Sigmoid colon (tissue), 7 donors: ENCODE data around the gene NOSIP. TPM values are rescaled to one million over a fixed set of nuclear protein-coding genes. Genes with fewer than 3 reads are reported as not detected.
A peak's percentile ranks its signal among the peaks of the same experiment; 100 is the strongest.

Experiments used
- DNase-seq: peaks from one replicate; pipeline ENCODE4 v3.0.0-alpha.2; 2019
- H3K27ac ChIP-seq, 4 donors: fragments of 200-600 bp; sonication (generic); one replicate each; pipeline ENCODE4 v1.5.1; 2016 to 2019; ENCODE audit warnings: mild to moderate bottlenecking in 1 of 4
- H3K27me3 ChIP-seq, 3 donors: fragments of 200-600 bp; sonication (generic); one replicate each; pipeline ENCODE4 v1.5.1; 2019; ENCODE audit warnings: mild to moderate bottlenecking in 1 of 3
- H3K36me3 ChIP-seq, 4 donors: fragments of 200-600 bp; sonication (generic); one replicate each; pipeline ENCODE4 v1.5.1; 2016 to 2019
- H3K4me1 ChIP-seq, 4 donors: fragments of 200-600 bp; sonication (generic); one replicate each; pipeline ENCODE4 v1.5.1; 2017 to 2019
- H3K4me3 ChIP-seq, 4 donors: fragments of 200-600 bp; sonication (generic); one replicate each; pipeline ENCODE4 v1.5.1; 2017 to 2019; ENCODE audit warnings: mild to moderate bottlenecking in 2 of 4, moderate library complexity in 1 of 4
- H3K9me3 ChIP-seq, 4 donors: fragments of 200-600 bp in 3 of 4; sonication (generic) in 3 of 4; one replicate each; pipeline versions ENCODE4 v1.5.1 to v1.6.1; 2013 to 2019
- EP300 ChIP-seq, 4 donors: sonication (generic); formaldehyde crosslinking; IDR thresholded peaks; one replicate each; pipeline ENCODE4 v1.6.1; 2017; ENCODE audit warnings: antibody characterized with exemption in 4 of 4
- POLR2A ChIP-seq, 2 donors: fragments of 450-650 bp; IDR thresholded peaks; one replicate each; pipeline ENCODE4 v1.6.1; 2016; ENCODE audit warnings: antibody characterized with exemption in 2 of 2, mild to moderate bottlenecking in 2 of 2, moderate library complexity in 2 of 2
- POLR2AphosphoS5 ChIP-seq, 4 donors: sonication (generic); formaldehyde crosslinking; IDR thresholded peaks; one replicate each; pipeline ENCODE4 v1.6.1; 2017; ENCODE audit warnings: antibody characterized with exemption in 4 of 4
- WGBS, 2 donors: extraction: QIAGEN DNeasy Blood & Tissue Kit; methylation state at CpG; one replicate each; pipeline ENCODE4 v1.1.7; 2013; 5-methylcytosine and 5-hydroxymethylcytosine counted together
- intact Hi-C: fragments of 100-400 bp; cut with DNase I; formaldehyde crosslinking; loops from one replicate; pipeline ENCODE4 v1.15.1; 2023
- polyA plus RNA-seq, 3 donors: library from polyadenylated mRNA; stranded (reverse); fragments of 200-250 nt; gene quantifications; one replicate each; pipeline ENCODE4 v1.2.3, GENCODE V29; 2013
- total RNA-seq, 4 donors: library from RNA; depleted of rRNA; stranded (reverse); fragments of >200 nt; gene quantifications; one replicate each; pipeline ENCODE4 v1.1.0, GENCODE V29; 2016
- TF ChIP-seq, protein P1 (sequence below), 4 experiments: fragments of 450-650 bp in 3 of 4; fragments of 200-600 bp in 1 of 4; IDR thresholded peaks; one replicate each; pipeline ENCODE4 v1.5.1; 2016 to 2019; ENCODE audit warnings: antibody characterized with exemption in 4 of 4, mild to moderate bottlenecking in 3 of 4, moderate library complexity in 2 of 4
- donor health status: healthy with polysubstance abuse.
- donor health status: Bipolar disorder and iron deficiency.
- donor health status: healthy.

Gene NOSIP
- total and polyA plus RNA-seq, 7 donors: 47.6 to 123 (median 67.8) TPM

DNA sequence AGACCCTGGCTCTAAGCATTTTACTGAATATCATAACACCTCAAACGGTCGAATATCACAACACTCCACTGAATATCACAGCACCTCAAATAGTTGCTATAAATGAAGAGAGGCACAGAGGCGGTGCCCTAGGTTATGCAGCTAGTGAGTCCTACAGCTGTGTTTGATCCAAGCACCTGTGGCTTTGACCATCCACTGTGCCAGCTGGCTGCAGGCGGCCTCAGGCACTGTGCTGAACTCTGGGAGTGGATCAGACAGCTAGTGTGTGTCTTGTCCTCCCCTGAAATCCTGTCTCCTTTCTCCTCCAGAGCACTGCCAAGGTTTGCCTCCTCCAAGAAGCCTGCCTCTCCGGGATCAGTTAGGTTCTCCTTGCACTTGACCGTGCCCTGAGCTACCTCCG is 7.3 kb downstream of the NOSIP start:
- H3K27ac ChIP-seq: no peak overlapping the region
- no peak for TF ChIP-seq POLR2AphosphoS5 (IDR thresholded peaks at IDR 0.05)
- TF ChIP-seq, protein P1, sequence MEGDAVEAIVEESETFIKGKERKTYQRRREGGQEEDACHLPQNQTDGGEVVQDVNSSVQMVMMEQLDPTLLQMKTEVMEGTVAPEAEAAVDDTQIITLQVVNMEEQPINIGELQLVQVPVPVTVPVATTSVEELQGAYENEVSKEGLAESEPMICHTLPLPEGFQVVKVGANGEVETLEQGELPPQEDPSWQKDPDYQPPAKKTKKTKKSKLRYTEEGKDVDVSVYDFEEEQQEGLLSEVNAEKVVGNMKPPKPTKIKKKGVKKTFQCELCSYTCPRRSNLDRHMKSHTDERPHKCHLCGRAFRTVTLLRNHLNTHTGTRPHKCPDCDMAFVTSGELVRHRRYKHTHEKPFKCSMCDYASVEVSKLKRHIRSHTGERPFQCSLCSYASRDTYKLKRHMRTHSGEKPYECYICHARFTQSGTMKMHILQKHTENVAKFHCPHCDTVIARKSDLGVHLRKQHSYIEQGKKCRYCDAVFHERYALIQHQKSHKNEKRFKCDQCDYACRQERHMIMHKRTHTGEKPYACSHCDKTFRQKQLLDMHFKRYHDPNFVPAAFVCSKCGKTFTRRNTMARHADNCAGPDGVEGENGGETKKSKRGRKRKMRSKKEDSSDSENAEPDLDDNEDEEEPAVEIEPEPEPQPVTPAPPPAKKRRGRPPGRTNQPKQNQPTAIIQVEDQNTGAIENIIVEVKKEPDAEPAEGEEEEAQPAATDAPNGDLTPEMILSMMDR (IDR thresholded peaks at IDR 0.05): no peak
- no peak for TF ChIP-seq EP300 (IDR thresholded peaks at IDR 0.05)
- no peak for TF ChIP-seq POLR2A (IDR thresholded peaks at IDR 0.05)
- no peaks in the 10 kb centered on the region for H3K27me3 ChIP-seq
- H3K4me1 ChIP-seq: peaks cover 0 to 13% (median 9%) of the 10 kb centered on the region in 4 donors
- H3K36me3 ChIP-seq: peaks cover 0 to 27% (median 10%) of the 10 kb centered on the region in 4 donors
- no peak for DNase-seq
- no peak overlapping the region for H3K4me3 ChIP-seq
- 89 to 90% methylated on average over 7 of the region's 7 CpGs for WGBS, 2 donors
- no peaks in the 10 kb centered on the region for H3K9me3 ChIP-seq
- intact Hi-C loops: no loop called here

DNA sequence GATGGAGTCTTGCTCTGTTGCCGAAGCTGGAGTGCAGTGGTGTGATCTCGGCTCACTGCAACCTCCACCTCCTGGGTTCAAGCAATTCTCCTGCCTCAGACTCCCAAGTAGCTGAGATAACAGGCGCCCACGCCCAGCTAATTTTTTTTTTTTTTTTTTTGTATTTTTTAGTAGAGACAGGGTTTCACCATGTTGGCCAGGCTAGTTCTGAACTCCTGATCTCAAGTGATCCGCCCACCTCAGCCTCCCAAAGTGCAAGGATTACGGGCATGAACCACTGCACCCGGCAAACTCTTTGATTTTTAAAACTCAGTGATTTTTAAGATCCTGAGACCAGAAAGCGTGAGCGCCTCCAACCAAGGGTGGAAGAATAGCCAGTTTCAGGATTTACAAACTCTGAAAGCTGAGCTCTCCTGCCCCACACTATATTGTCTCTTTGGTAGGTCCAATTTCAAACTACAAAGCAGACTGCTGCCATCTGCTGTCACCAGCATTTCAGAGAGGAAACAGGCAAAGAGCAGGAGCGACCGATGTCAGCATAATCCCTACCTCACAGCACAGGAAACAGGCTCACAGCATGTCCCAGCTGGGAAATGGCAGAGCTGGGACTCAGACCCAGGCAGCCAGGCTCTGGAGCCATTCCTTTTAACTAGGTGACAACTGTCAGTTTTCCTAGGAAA is 9.2 kb downstream of the NOSIP start:
- 25 to 69% methylated on average over 11 of the region's 11 CpGs for WGBS, 2 donors
- H3K27ac ChIP-seq: no peak overlapping the region
- no peaks in the 10 kb centered on the region for H3K9me3 ChIP-seq
- DNase-seq: no peak
- no peaks in the 10 kb centered on the region for H3K27me3 ChIP-seq
- intact Hi-C loops: no loop called here
- H3K4me1 ChIP-seq: peaks cover 0 to 11% (median 8%) of the 10 kb centered on the region in 4 donors
- no peak for TF ChIP-seq POLR2A (IDR thresholded peaks at IDR 0.05)
- no peak for TF ChIP-seq EP300 (IDR thresholded peaks at IDR 0.05)
- TF ChIP-seq POLR2AphosphoS5 (IDR thresholded peaks at IDR 0.05): no peak
- TF ChIP-seq, protein P1 (IDR thresholded peaks at IDR 0.05): no peak
- no peak overlapping the region for H3K4me3 ChIP-seq
- H3K36me3 ChIP-seq: peaks cover 0 to 23% (median 9%) of the 10 kb centered on the region in 4 donors

DNA sequence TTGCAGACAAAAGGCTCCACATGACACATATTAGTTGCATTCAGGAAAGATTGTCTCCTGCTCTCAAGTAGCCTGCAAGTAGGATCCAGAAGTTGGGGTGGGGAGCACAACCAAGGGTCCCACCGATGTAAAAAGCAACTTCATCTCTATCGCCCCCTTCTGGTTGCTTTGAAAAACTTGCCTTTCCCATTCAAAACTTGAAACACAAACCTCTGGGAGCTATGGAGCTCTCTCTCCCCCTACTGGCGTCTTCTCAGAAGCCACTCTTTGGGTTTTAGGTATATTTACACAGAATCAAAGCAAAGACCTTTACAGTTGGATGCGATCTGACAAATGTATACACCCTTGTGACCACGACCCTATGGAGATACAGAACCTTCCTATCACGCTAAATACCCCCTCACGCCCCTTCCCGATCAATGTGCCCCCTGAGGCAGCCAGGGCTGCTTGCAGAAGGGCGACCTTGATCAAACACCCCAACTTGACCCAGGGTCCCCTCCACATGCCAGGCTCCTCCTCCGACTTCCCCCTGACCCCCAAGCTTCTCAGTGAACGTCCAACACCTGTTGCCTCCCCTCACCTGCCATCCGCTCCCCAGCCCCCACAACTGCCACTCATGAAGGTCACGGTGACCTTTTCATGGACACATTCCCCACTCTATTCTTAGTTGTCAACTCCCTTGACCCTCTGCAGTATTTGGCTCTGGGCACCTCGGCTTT is 10.1 kb downstream of the NOSIP start:
- peaks cover 0 to 15% (median 5%) of the 10 kb centered on the region in 4 donors for H3K36me3 ChIP-seq
- H3K4me1 ChIP-seq: peaks cover 0 to 16% (median 13%) of the 10 kb centered on the region in 4 donors
- H3K27ac ChIP-seq: peak overlapping the region in 1 of 4 donors; percentile 21
- no peaks in the 10 kb centered on the region for H3K9me3 ChIP-seq
- 22 to 36% methylated on average over 14 of the region's 14 CpGs for WGBS, 2 donors
- no peak overlapping the region for H3K4me3 ChIP-seq
- no peak for DNase-seq
- no peaks in the 10 kb centered on the region for H3K27me3 ChIP-seq
- TF ChIP-seq, protein P1 (IDR thresholded peaks at IDR 0.05): peak; percentile 88 to 99 (median 94)
- TF ChIP-seq POLR2A (IDR thresholded peaks at IDR 0.05): no peak
- intact Hi-C loops: no loop called here

DNA sequence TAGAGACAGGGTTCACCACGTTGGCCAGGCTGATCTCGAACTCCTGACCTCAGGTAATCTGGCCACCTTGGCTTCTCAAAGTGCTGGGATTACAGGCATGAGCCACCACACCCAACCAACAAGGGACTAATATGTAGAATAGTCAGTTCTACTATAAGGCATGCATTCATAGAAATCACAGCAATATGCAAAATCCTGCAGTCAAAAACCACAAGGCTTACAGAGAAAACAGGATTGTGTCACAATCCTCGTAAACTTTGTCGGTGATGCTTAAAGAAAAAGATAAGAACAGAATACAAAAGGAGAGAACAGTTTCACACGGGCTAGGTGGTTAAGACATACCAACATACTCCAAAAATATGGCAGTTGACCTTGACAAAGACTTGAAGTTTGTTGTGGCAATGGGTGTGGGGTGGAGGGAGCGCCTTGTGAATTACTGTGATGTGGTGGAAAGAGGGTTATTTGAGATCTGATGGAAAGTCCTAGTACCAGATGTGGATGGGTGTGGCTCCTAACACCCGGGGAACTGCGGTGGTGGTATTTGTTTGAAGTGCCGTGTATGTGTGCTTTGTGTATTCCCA is 12.4 kb downstream of the NOSIP start:
- Histone ChIP-seq H3K36me3 (no peaks in the 10 kb centered on the region), H3K4me3 (no peak overlapping the region), H3K27ac (no peak overlapping the region), H3K4me1 (peaks cover 0 to 25% (median 21%) of the 10 kb centered on the region in 4 donors), H3K27me3 (no peaks in the 10 kb centered on the region), H3K9me3 (no peaks in the 10 kb centered on the region)
- 7 to 36% methylated on average over 9 of the region's 9 CpGs for WGBS, 2 donors
- no peak for DNase-seq
- no peak for TF ChIP-seq POLR2A (IDR thresholded peaks at IDR 0.05)
- TF ChIP-seq POLR2AphosphoS5 (IDR thresholded peaks at IDR 0.05): no peak
- TF ChIP-seq EP300 (IDR thresholded peaks at IDR 0.05): no peak
- TF ChIP-seq, protein P1 (IDR thresholded peaks at IDR 0.05): no peak
- intact Hi-C loops: no loop called here
